ENCODE results near the gene OGFR.
A peak's percentile ranks its signal among the peaks of the same experiment; 100 is the strongest.

Gene OGFR

GRCh38 chr20:62816031-62816883 is 11.6 kb downstream of the OGFR start:
- DNase-seq, result no peak

- peak; percentile 62 for DNase-seq
Measured at GRCh38 chr20:62816884-62817873, 12.5 kb downstream of the OGFR start, which contains the start of gene COL9A3. COL9A3 (plus strand) TSS chr20:62817050; CDS start chr20:62817065, 15 bp downstream.

- no peak for DNase-seq
Measured at GRCh38 chr20:62817975-62818591, 13.4 kb downstream of the OGFR start.

GRCh38 chr20:62818592-62819493 is 14.2 kb downstream of the OGFR start:
- DNase-seq, result peak; percentile 55

DNA sequence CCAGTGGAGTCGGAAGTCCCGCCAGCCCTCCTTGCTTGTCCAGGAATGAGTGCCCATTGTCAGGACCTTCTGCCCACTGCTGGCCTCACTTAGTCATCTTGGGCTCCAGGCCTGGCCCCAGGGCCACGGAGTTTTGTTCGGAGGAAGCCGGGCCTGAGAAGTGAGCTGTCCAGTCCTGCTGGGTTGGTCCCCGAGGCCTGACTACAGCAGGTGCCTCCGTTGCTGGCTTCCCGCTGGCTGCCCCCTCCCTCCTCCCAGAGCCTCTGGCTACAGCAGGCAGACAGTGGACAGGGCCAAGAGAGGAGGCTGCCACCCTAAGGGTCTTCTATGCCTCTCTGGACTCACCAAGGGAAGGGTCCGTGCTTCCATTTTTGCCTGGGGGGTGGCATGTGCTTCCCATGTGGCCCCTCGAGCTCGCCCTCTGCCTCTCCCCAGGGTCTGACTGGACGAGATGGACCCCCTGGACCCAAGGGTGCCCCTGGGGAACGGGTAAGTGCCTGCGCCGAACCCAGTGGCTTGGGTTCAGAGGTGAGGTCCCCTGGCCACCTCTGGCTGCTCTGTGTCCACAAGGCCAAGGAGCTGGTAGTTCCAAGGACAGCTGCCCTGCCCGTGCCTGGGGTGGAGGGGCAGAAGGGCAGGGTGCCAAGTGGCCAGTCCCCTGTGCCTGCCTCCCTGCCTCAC is 15.0 kb downstream of the OGFR start:
- DNase-seq, result no peak

DNA sequence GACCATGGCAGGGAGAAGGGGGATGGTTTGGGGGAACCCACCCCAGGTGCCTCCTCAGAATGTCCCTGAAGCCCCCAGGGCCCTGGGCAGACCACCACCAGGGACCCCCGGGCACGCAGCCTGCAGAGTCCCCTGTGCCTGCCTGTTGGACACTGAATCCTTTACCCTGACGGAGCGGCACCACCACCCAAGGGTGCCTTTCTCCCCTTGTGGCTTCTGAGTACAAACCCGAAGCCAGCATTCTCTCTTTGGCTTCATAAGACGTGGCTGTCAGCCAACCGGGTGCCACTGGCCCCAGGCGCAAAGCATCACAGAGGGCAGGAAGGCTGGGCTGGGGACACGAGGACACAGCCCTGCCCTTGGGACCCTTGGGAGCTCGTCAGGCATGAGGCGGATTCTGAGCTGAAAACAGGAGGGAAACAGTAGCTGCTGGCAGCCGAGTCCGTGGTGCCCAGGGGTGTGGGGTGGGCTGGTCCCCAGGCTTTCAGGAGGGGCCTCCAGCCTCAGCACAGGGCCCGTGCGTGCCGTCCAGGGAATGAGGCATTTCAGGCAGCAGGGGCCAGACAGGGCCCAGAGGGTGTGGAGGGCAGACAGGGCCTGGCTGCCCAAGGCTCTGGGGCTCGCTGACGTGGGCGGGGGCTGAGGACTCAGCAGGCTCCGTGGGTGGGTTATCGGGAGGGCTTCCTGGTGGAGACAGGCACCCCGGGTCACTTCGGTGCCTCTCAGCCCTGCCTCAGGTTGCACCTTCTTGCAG is 15.8 kb downstream of the OGFR start:
- DNase-seq, result peak; percentile 11

DNA sequence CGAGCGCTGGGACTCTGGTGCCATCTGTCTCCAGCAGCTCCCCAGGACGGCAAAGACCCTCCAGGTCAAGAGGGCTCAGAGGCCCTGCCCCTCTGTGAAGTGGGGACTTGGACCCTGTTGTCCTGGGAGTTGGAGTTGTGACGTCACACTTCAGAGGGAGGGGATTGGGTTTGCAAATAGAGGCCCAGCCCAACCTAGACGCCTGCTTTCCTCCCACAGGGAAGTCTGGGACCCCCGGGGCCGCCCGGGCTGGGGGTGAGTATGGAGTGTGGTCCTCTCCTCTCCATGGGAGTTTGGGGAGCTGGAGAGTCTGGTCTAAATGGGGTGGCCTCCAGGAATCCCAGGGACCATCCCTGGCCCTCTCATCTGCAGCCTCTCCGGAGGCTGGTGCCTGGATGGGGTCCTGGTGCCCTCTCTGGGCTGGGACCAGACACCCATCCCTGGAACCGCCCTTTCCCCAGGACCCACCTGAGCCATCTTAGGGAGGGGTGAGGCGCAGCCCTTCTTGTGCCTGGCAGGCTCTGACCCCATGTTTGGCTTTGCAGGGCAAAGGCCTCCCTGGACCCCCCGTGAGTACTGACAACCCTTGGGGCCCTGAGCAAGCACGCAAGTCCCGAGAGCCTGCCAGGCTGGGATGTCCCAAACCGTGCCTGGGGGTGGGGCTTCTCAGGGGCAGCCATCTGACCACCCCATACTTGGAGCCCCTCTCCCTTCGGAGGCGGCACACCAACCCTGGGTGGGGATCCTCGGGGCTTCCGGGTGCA is 16.5 kb downstream of the OGFR start:
- no peak for DNase-seq

DNA sequence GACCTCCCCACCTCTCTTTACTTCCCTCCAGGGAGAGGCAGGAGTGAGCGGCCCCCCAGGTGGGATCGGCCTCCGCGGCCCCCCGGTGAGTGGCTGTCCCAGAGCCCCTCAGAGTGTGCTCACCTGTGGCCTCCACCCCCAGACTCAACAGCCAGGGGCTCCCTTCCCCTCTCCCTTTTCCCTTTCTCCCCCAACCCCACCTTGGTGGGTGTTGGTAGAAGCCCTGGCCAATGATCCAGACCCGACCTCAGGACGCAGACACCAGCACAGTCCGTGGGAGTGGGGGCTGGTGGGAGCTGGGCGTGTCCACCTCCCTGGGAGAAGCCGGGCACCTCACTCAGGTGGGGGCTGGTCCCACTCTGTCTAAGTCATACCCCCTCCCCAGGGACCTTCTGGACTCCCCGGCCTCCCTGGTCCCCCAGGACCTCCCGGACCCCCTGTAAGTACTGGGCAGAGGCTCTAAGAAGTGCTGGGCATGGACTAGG is 17.1 kb downstream of the OGFR start:
- no peak for DNase-seq

DNA sequence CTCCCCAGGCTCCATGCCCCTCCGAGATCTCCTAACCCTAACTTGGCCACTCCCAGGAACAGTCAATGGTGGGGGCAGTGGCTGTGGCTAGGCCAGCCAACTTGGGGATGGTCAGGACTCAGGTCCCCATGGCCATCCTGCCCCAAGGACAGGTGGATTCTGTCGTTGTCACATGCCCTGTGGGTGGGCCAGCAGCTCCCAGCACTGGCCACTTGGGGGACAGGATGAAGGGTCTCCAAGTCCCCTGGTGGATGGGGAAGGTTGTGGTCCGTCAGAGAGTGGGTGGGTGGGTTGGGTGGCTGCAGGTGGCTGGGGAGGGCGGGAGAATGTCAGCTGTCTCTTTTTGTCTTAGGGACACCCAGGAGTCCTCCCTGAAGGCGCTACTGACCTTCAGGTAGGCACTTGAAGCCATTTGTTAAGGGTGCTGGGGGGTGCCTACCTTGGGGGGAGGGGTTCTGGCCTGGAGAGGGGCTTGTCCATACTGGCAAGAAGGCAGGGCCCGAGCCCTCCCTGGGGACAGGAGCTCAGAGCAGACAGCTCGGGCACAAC is 17.7 kb downstream of the OGFR start:
- no peak for DNase-seq

- peak; percentile 22 for DNase-seq
Measured at GRCh38 chr20:62822788-62823651, 18.4 kb downstream of the OGFR start.

DNA sequence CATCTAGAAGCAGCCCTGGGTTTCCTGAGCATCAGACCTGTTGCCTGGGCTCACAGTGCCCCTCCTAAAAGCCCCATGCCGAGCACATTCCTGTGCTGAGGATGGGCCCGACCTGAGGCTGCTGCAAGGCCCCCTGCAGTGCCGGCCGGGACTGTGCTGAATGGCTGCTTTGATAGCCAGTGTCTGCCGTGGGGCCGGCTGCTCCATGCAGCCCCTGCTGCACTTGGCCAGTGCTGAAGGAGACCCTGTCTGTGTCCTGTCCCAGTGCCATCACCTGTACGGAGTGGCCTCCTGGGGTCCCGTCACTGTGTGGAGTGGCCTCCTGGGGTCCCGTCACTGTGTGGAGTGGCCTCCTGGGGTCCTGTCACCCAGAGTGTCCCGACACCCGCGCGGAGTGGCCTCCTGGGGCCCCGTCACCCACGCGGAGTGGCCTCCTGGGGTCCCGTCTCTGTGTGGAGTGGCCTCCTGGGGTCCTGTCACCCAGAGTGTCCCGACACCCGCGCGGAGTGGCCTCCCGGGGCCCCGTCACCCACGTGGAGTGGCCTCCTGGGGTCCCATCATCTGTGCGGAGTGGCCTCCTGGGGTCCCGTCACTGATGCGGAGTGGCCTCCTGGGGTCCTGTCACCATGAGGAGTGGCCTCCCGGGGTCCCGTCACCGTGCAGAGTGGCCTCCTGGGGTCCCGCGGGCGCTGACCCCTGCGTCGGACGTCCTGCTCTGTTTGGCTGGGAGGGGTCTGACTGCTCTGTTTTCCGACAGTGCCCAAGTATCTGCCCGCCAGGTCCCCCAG is 19.2 kb downstream of the OGFR start:
- DNase-seq, result no peak

GRCh38 chr20:62824476-62825332 is 20.1 kb downstream of the OGFR start:
- DNase-seq, result no peak

DNA sequence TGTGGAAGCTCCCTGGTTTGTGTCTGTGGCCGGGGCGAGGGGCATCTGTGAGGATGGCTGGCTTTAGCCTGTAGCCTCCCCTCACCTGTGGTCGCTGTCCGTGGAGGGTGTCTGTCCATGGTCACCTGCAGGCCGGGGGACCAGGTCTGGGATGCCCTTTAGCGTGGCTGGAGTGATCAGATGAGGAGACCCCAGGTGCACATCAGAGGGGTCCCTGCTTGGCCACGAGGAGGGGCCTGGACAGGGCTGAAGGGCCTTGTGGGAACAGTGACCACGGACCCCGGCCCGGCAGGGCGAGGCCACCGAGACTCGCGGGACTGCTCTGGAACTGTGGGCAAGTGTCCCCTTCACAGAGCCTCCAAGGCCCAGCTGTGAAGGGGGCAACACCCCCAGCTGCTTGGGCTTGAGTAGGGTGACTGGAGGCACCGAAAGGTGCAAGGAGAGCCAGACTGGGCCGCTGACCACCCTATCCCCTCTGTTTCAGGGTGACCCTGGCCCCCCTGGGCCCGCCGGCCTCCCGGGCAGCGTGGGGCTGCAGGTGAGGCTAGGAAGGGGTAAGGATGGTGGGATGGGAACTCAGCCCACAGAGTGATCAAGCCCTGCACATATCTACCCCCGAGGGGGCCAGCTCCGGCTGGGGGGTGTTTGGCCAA is 20.8 kb downstream of the OGFR start:
- no peak for DNase-seq

DNA sequence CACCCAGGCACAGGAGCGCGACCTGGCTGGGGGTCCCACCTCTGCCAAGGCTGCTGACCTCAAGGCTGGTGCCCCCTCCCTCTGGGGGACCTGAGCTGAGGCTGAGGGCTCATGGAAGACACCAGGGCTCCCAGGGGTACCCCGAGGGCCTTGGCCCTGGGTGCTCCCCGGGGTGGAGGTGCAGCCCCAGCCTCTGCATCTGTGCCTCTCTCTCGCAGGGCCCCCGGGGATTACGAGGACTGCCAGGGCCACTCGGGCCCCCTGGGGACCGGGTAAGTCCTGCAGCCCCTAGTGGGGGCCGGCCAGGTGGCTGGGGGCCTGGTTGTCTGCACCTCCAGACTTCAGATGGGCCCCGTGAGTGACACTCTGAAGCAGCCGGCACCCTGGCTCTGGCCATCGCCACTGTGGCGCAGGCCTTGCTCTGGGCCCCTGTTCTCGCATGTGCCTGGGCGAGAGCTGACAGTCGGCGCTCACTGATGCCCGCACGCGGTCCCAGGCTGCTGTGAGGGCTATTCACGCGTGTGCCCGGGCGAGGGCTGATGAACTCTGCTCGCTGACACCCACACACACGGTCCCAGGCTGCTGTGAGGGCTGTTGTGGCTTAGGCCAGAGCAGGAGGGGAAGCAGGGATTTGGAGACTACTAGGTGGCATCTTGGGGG is 21.5 kb downstream of the OGFR start:
- DNase-seq, result no peak

DNA sequence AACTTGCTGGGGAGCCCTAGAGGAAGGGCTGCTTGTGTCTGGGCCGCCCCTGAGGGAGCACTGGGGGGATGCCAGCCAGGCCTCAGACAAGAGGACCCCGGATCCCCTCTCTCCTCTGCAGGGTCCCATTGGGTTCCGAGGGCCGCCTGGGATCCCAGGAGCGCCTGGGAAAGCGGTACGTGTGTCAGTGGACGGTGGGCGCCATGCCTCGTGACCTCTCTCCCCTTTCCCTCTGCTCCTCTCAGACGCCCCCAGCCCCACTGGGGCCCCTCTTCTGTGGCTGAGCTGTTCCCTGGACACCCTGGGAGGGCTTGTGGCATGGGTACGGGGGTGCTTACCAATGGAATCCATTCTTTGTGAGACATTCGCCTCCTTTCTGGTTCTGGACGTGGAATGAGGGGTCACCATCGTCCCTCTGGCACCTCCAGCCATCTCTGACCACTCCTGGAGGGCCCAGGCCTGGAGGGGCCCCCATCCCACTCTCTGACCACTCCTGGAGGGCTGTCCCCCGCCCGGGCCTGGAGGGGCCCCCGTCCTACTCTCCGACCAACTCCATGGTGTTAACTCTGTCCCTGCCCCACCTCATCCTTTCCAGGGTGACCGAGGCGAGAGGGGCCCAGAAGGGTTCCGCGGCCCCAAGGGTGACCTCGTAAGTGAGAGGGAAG is 22.1 kb downstream of the OGFR start:
- DNase-seq, result no peak
